ENCODE results near the gene SND1.

SND1 gene
- 170 to 382 (median 288) reads per million in 18 experiments for total RNA-seq

- peak; percentile 99 for DNase-seq
Observed at GRCh38 chr7:127651556-127652332, at the start of gene SND1. Gene SND1, plus strand, starts transcription at chr7:127652194. Its CDS starts 180 bp downstream, at chr7:127652374.

- DNase-seq = no peak
Observed at GRCh38 chr7:127608446-127608845, 43.5 kb upstream of the SND1 start.

GRCh38 chr7:127609297-127609696, 42.7 kb upstream of the SND1 start:
- DNase-seq = no peak

GRCh38 chr7:127612263-127612662, 39.7 kb upstream of the SND1 start:
- no peak for DNase-seq

- DNase-seq = no peak
Observed at GRCh38 chr7:127616724-127617123, 35.3 kb upstream of the SND1 start.

- no peak for DNase-seq
Observed at GRCh38 chr7:127618042-127618441, 34.0 kb upstream of the SND1 start, which contains the start of gene PAX4. Gene PAX4, minus strand, starts transcription at chr7:127618142. Its CDS starts 2,214 bp downstream, at chr7:127615928.

GRCh38 chr7:127618775-127619174, 33.2 kb upstream of the SND1 start:
- DNase-seq = no peak

GRCh38 chr7:127619681-127620405, 32.2 kb upstream of the SND1 start:
- no peak for DNase-seq

- no peak for DNase-seq
Observed at GRCh38 chr7:127620406-127621233, 31.4 kb upstream of the SND1 start.

GRCh38 chr7:127625331-127625730, 26.7 kb upstream of the SND1 start:
- no peak for DNase-seq

- DNase-seq = no peak
Observed at GRCh38 chr7:127628445-127628844, 23.5 kb upstream of the SND1 start.

GRCh38 chr7:127629268-127629854, 22.6 kb upstream of the SND1 start:
- peak; percentile 29 to 48 for DNase-seq

- DNase-seq = no peak
Observed at GRCh38 chr7:127632276-127632910, 19.6 kb upstream of the SND1 start.

- no peak for DNase-seq
Observed at GRCh38 chr7:127635659-127636285, 16.2 kb upstream of the SND1 start.

GRCh38 chr7:127638197-127638596, 13.8 kb upstream of the SND1 start:
- DNase-seq = no peak

- DNase-seq = no peak
Observed at GRCh38 chr7:127644484-127644883, 7.5 kb upstream of the SND1 start.

- DNase-seq = no peak
Observed at GRCh38 chr7:127647636-127648035, 4.4 kb upstream of the SND1 start.

GRCh38 chr7:127648986-127649385, 3.0 kb upstream of the SND1 start:
- no peak for DNase-seq

- peak; percentile 18 to 43 for DNase-seq
Observed at GRCh38 chr7:127650847-127651555, 993 bp upstream of the SND1 start.

GRCh38 chr7:127652333-127653248, 597 bp downstream of the SND1 start:
- DNase-seq = no peak
